Omental fat pad (tissue), 4 donors: Measurements from ENCODE around the gene CSGALNACT2. TPM values are rescaled to one million over a fixed set of nuclear protein-coding genes. Genes with fewer than 3 reads are reported as not detected.
A peak's percentile ranks its signal among the peaks of the same experiment; 100 is the strongest.

Source experiments
- ATAC-seq: fragments of 150-250 bp; one replicate; pipeline ENCODE4 v1.9.1; 2016; ENCODE audit warnings: mild to moderate bottlenecking, moderate library complexity; ENCODE audit not compliant: low FRiP score
- DNase-seq: peaks from one replicate; pipeline ENCODE4 v3.0.0-alpha.2; 2019; ENCODE audit warnings: low spot score
- CTCF ChIP-seq, 3 donors: fragments of 450-650 bp; IDR thresholded peaks; one replicate each; pipeline ENCODE4 v1.5.1; 2016 to 2017; ENCODE audit warnings: antibody characterized with exemption in 3 of 3, mild to moderate bottlenecking in 3 of 3, moderate library complexity in 2 of 3
- total RNA-seq, 4 donors: library from RNA; depleted of rRNA; stranded (reverse); fragments of >200 nt; gene quantifications; one replicate each; pipeline ENCODE4 v1.1.0, GENCODE V29; 2016

CSGALNACT2 gene
- total RNA-seq, 4 donors from 2014 or later = 22.0 to 45.8 (median 37.9) TPM

DNA sequence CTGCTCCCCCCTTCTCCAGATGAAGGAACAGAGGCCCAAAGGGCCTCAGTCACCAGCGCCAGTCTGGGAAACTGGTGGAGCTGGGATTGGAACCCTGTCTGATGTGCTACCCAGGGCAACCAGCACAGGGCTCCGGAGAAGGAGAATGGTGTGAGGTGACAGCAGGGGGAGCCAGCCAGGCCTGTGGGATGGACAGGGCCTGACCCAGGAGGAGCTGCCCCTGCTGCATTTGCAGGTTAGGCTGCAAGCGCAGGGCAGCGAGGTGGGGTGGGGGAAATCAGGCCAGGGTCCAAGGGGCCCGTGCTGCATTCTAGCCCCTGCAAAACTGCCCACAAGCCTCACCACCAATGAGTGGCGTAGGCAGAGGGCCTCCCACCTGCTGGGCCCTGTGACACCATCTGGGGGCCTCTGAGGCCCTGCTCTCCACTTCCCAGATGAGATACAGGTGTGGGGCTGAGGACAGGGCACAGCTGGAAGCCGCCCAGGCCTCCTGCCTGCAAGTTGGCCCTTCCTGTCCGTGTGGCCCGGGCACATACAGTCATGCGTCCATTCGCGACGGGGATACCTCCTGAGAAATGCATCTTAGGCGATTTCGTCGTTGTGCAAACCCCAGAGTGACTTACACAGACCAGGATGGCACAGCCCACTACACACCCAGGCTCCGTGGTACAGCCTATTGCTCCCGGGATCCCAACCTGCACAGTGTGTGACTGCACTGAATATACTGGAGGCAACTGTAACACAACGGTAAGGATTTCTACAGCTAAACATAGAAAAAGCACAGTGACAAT lies 83.4 kb downstream of the CSGALNACT2 start:
- TF ChIP-seq CTCF (IDR thresholded peaks at IDR 0.05) = no peak
- no peak for ATAC-seq
- DNase-seq = no peak

GRCh38 chr10:43222210-43222720 lies 84.0 kb downstream of the CSGALNACT2 start:
- ATAC-seq (no peak), DNase-seq (peak; percentile 1)
- TF ChIP-seq CTCF (IDR thresholded peaks at IDR 0.05) = no peak

GRCh38 chr10:43223056-43223455 lies 84.8 kb downstream of the CSGALNACT2 start:
- no peak for TF ChIP-seq CTCF (IDR thresholded peaks at IDR 0.05)

GRCh38 chr10:43224321-43224720 lies 86.1 kb downstream of the CSGALNACT2 start:
- no peak for ATAC-seq

More at GRCh38 chr10:43223056-43223455, 84.8 kb downstream of the CSGALNACT2 start:
- no peak for DNase-seq
- no peak for ATAC-seq

GRCh38 chr10:43225004-43225786 lies 87.0 kb downstream of the CSGALNACT2 start:
- no peak for TF ChIP-seq CTCF (IDR thresholded peaks at IDR 0.05)
- no peak for ATAC-seq
- peak; percentile 16 for DNase-seq

More at GRCh38 chr10:43224321-43224720, 86.1 kb downstream of the CSGALNACT2 start:
- no peak for TF ChIP-seq CTCF (IDR thresholded peaks at IDR 0.05)
- DNase-seq = no peak

DNA sequence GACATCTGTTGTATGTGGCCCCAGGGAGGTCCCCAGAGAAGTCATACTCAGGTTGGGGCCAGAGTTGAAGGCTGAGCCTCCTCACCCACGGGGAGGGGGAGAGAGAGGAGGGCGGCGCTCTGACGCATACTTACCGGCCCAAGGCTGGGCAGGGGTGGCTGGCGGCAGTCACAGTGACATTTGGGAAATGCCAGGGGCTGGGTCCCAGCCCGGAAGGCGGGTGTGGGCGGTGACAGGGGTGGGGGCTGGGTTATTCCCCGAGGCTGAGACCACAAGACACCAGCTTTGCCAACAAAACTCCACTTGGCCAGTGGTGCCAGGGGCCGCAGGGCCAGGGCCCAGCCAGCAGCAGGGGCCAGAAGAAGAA lies 87.5 kb downstream of the CSGALNACT2 start:
- DNase-seq = no peak
- no peak for ATAC-seq

More for the DNA sequence above, 87.5 kb downstream of the CSGALNACT2 start:
- no peak for TF ChIP-seq CTCF (IDR thresholded peaks at IDR 0.05)
